HG03039 (cell line): ENCODE measurements around the gene PCNT.

Source experiments
- ATAC-seq: cut with Tn5 transposase; IDR thresholded peaks from one replicate; pipeline ENCODE4 v1.9.1; 2021; ENCODE audit warnings: mild to moderate bottlenecking, moderate library complexity; ENCODE audit not compliant: unreplicated experiment

PCNT gene

DNA sequence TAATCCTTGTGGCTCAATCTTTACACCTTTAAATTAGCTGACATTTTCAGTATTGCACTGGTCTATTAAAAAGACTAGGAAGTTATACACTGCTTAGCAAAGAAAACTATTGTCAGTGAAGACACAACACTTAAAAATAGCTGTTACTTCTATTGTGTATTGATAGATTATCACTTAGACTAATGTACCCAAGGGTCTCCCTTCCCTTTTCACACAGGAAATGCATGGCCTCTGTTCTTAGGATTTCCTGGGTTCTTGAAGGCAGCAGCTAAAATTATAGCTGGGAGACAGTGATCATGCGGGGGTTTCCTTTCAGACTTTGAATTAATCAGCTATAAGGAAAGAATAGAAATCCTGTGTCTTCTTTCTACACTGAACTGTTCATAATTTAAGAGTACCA, 147.6 kb downstream of the PCNT start:
- ATAC-seq, result no peak

DNA sequence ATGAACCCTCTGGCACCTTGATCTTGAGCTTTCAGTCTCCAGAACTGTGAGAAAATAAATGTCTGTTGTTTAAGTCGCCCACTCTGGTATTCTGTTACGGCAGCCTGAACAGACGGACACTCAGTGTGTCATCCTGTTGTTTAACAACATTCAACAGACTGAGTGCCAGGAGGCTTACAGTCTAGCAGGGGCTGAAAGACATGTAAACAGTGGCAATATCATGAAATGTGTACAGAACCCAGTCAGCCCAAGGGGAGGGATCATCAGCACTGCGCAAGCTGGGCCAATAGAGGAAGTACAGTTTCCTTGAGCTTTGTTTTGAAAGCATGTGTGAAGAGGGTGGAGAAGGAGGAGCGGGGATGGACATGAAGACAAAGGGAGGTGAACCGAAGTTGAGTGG, 148.3 kb downstream of the PCNT start:
- no peak for ATAC-seq

DNA sequence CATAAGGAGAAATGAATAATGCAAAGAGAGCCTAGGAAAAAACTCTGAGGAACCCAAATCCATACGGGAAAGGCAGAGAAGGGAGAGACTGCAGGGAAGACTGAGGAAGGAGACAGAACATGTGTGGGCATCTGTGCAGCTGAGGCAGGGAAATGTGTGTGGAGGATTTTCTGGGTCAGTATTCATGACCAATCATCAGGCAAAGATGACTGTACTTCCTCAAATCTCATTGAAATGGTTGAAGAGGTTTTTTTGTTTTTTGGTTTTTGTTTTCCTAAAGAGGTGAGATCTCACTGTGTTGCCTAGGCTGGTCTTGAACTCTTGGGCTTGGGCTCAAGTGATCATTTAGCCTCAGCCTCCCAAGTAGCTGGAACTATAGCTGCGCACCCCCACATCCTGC, 150.4 kb downstream of the PCNT start:
- ATAC-seq, result no peak

DNA sequence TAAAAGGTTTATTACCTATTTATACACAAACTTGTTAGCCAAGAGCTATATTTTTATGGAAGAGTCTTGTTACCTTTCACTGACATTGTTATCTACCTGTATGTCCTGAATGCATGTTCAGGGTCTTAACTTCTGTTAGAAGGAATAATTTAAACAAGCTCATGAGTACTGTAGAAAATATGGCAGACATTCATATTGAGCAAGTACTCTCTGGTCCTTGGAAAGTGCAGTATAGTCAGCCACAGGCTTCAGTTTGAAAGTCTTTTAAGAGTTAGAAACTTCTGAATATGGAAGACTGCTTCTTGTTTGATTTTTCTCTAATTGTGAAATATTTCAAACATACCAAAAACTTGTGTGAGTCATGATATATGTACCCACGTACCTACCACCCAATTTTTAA, 151.3 kb downstream of the PCNT start:
- ATAC-seq, result no peak

DNA sequence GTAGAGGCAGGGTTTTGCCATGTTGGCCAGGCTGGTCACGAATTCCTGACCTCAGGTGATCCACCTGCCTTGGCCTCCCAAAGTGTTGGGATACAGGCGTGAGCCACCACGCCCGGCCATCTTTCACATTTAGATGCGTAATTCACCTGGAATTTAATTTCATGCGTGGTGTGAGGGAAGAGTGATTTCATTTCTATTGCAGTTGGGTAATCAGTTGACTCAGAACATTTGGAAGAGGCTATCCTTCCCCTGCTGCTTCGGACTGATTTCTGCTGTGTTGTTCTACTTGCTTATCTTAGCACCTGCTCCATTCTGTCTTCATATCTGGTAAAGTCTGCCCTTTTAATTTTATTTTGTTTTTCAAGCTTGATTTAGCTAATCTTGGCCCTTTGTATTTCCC, 153.8 kb downstream of the PCNT start:
- no peak for ATAC-seq

DNA sequence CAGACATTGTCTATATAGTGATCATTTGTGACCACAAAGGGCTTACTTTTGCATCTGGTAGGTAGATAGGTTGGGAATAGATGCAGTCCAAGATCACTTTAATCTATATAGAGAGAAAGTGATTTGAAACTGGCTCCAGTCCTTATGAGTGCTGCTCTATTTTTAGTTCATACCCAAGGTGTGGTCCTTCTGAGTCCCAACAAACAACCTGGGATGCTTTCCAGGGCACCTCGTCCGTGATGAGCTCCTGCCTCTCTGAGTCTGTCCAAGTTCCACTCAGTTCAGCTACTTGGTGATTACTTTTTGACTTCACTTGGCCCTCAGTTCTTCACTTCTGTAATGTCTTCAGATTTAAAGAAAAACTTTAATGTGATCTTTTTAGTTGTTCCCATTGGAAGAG, 155.0 kb downstream of the PCNT start:
- no peak for ATAC-seq

DNA sequence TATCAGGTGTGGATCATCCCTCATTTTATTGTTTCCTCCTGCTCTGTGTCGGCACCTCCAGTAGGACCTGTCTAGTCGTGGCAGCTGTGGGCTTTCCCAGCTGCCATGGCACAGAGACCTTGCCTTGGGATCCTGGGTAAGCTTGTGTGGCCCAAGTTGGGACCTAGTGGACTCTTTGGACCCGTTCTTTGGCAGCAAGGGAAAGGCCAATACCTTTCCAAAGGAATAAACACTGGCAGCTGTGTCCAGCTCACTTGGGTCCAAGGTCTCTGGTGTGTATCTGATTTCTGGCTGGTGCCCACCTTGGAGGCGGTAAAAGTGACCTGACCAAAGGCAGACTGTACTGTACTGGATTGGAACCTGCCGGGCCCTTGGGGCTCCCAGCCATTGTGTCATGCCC, 156.5 kb downstream of the PCNT start:
- ATAC-seq, result no peak

DNA sequence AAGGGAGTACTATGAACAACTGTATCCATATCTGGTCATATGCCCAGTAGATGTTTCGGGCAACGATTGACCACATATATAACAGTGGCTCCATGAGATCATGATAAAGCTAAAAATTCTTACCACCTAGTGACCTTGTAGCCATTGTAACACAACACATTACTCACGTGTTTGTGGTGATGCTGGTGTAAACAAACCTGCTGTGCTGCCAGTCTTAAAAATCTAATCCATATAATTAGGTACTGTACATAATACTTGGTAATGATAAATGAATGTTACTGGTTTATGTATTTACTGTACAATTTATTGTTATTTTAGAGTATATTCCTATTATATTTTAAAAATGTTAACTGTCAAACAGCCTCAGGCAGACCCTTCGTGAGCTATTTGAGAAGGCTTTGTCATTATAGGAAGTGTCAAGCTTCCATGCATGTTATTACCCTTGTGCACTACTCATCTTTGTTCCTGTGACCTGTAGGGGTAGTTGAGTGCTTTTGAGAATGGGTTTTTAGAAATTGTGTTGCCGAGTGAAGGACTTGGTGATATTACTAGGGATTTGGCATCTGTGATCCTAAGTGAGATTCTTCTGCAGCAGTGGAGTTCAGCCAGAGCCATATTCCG, 158.4 kb downstream of the PCNT start:
- no peak for ATAC-seq

DNA sequence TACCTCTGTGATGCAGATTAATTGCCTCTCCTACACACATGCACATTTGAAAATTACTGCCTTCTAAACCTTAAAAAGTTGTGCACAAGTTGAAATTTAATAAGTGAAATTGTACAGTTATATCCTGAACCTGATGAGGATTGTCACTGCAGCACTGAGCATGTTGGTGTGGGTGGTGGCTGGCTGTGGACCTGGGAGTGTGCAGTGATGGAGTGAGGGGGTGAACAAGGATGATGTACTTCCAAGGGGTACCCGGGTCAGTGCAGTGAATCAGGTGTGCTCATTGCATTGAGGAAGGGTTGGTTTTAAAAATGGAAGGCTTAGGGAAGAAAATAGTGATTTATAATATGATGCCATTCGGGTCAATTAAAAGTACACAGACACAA, 158.9 kb downstream of the PCNT start:
- ATAC-seq, result no peak

DNA sequence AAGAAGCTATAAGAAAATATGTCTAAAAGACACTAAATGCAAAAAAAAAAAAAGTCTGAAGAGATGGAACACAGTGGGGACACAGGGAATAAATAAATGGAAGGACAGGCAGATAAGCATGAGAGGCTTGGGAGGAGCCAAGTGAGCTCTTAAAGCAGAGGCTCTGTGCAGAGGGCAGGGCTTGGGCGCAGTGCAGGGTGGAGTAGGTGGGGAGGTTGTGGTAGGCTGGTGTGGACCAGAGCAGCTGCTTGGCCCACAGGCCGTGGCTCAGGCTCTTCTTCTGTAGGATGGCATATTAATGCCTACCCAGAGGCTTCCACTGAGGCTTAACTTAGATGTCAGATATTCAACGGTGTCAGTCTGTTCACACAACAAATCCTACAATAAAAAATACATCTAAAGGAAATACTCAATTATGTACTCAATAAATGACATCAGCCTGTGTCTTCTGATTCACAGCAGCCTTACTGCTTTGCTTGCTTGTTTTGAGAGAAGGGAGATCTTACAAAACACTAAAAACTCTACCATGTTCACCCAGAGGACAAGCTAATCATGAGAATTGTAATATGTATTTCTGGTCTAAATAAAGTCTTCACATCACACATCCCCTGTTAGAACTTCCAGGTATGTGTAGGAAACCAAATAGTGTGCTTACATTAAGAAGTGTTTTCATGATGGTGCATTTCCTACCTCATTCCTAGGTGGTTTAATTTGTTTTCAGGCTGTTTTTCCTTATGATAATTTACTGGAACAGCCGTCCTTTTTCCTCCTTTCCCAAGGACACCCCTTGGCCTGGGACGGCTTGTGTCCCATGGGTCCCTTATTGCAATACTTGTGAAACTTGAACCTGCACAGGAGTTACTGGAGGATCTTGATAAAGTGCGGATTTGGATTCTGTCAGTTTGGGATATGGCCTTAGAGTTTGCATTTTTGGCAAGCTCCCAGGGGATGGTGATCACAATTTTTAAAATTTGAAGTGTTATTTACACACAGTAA, 159.6 kb downstream of the PCNT start:
- no peak for ATAC-seq

DNA sequence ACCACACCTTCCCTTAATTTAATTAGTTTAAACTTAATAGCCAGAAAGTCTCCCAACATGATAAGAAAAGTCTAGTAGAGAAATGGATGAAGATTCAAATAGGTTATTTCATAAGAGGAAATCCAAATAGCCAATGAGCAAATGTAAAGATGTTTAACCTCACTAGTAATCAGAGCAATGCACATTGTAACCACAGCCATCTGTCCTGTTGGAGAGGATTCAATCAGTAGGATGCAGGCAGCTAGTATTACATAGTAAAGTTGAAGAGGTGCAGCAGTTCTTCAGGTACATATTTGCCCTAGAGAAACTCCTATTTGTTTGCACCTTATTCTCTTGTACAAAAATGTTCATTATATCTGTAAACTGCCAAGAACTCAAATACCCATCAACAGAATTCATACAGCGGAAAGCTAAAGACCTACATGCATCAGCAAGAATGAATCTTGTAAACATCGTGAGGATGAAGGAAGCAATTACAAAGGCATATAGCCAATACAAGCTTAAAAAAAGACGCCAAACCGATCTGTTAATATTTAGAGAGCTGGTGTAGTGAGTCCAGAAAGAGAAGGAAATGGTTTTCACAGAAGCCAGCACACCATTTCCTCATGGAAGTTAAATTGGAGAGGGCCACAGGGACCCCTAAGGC, 162.6 kb downstream of the PCNT start:
- no peak for ATAC-seq

DNA sequence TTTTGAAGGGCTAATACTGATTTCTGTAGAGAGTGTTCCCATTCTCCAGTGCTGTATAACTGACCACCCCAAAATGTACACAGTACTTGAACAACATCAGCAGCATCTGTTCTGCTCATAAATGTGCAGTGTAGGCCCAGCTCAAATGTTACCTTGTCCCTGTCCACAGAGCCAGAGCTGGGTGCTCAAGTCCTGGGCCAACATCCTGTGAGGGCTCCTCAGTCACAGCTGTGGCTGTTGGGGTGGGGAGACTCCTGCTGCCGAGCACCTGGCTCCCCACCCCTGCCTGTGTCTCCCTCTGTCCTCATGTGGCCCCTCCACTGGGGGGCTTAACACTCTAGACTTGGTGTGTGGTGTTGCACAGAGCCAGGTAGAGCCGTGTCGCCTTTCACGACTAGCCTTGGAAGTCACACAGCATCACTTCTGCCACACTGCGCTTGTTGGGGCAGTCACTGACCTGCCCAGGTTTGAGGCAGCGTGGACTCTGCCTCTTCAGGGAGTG, 165.3 kb downstream of the PCNT start:
- no peak for ATAC-seq

DNA sequence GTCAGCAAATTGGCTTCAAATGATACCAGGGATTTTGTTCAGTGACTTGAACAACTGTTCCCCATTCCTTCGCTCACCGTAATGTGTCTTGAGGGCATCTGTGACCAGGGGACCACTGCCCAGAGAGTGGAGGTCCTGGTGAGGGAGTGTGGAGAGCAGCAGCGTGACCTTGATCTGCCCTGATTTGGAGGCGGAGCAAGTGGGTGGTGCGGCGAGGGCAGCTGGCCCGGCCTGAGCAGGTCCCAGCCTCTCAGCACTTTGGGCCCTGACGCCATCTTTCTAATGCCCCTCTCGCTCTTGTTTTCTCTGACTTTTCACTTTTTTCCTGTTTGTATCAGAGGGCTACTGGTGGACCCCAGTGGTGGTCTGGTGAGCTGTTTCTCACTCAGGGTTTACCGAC, 165.8 kb downstream of the PCNT start:
- ATAC-seq, result no peak

DNA sequence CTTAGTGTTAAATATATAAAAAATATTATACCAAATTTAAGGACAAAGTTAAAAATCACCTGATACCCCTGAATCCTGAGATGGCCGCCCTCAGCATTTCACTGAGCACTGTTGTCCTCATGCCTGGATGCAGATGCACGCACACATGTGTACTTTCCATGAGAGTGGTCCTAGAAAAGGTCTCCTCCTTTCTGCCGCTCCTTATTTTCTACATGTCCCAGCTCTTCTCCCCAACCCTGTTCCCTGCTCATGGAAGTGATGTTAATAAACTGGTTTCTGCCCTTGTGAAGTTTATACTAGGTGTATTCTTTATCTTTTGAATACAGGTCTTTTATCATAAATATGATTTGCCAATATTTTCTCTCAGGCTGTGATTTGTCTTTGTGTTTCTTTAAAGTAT, 167.6 kb downstream of the PCNT start:
- ATAC-seq, result no peak

DNA sequence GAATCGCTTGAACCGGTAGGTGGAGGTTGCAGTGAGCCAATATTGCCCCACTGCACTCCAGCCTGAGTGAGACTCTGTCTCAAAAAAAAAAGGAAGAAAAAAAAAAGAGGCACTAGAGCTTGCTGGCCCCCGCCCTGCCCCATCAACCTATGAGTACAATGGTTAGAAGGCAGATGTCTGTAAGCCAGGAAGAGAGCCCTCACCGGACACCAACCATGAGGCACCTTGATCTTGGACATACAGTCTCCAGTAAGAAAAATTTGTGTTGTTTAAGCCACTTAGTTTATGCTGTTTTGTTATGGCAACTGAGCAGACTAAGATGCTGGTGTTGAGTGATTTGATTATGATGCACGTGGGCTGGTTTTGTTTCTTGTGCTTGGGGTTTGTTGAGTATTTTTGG, 168.9 kb downstream of the PCNT start:
- ATAC-seq, result no peak

DNA sequence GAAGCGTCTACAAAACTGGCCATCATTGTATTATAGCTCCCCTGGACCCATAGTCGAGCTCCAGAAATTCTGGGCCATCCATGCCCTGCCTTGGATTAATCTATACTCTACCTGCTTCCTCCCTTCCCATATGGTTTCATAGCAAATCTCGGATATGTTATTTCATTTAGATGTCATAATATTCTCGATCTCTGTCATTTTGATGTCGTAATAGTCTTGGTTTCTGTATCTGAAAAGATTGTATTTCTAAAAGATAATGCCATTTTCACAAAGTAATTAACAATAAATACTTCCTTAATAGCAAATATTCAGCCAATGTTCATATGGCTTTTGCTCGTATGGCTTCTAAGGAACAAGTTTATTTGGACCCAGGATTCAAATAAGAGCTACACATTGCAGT, 169.9 kb downstream of the PCNT start:
- ATAC-seq, result no peak
